GM04503 (cell line): ENCODE results near the gene TTC39A.

Experiments
- DNase-seq: peaks from one replicate; pipeline ENCODE4 v3.0.0-alpha.2; 2012; ENCODE audit warnings: low read depth

Gene TTC39A

GRCh38 chr1:51330331-51331201 is at the start of gene TTC39A:
Gene TTC39A (minus strand): TSS chr1:51330562. CDS start chr1:51330477, 85 bp downstream.
- no peak for DNase-seq

GRCh38 chr1:51378871-51379270 is 48.5 kb upstream of the TTC39A start:
- no peak for DNase-seq

GRCh38 chr1:51373898-51374297 is 43.5 kb upstream of the TTC39A start:
- no peak for DNase-seq

- no peak for DNase-seq
Observed at GRCh38 chr1:51372561-51372960, 42.2 kb upstream of the TTC39A start.

GRCh38 chr1:51369171-51369570 is 38.8 kb upstream of the TTC39A start:
- no peak for DNase-seq

- no peak for DNase-seq
Observed at GRCh38 chr1:51365774-51366173, 35.4 kb upstream of the TTC39A start.

- DNase-seq: no peak
Observed at GRCh38 chr1:51359879-51360278, 29.5 kb upstream of the TTC39A start.

- DNase-seq: no peak
Observed at GRCh38 chr1:51355382-51355781, 25.0 kb upstream of the TTC39A start.

- no peak for DNase-seq
Observed at GRCh38 chr1:51354416-51354815, 24.1 kb upstream of the TTC39A start.

- no peak for DNase-seq
Observed at GRCh38 chr1:51351907-51352306, 21.5 kb upstream of the TTC39A start.

GRCh38 chr1:51349862-51350261 is 19.5 kb upstream of the TTC39A start:
- DNase-seq: no peak

- no peak for DNase-seq
Observed at GRCh38 chr1:51348147-51348527, 17.8 kb upstream of the TTC39A start.

- no peak for DNase-seq
Observed at GRCh38 chr1:51347398-51348146, 17.2 kb upstream of the TTC39A start.

GRCh38 chr1:51346086-51346942 is 16.0 kb upstream of the TTC39A start:
- DNase-seq: no peak

- no peak for DNase-seq
Observed at GRCh38 chr1:51345300-51345687, 14.9 kb upstream of the TTC39A start.

- no peak for DNase-seq
Observed at GRCh38 chr1:51344602-51345299, 14.4 kb upstream of the TTC39A start.

- DNase-seq: no peak
Observed at GRCh38 chr1:51344276-51344601, 13.9 kb upstream of the TTC39A start.

- DNase-seq: no peak
Observed at GRCh38 chr1:51343624-51344023, 13.3 kb upstream of the TTC39A start.

GRCh38 chr1:51342591-51343206 is 12.3 kb upstream of the TTC39A start:
- no peak for DNase-seq

- DNase-seq: no peak
Observed at GRCh38 chr1:51341876-51342496, 11.6 kb upstream of the TTC39A start.

GRCh38 chr1:51340380-51340779 is 10.0 kb upstream of the TTC39A start:
- DNase-seq: no peak
